CD4-positive, alpha-beta T cell (primary cell): ENCODE results near the gene GPC6. TPM values are rescaled to one million over a fixed set of nuclear protein-coding genes. Genes with fewer than 3 reads are reported as not detected.

Experiments used
- ATAC-seq: fragments of 200-7000 bp; cut with Tn5 transposase; one replicate; pipeline ENCODE4 v1.10.0; 2022; ENCODE audit warnings: mild to moderate bottlenecking; ENCODE audit not compliant: poor library complexity
- CTCF ChIA-PET: fragments of 350-600 bp; sonication (Branson Sonifier 250); formaldehyde crosslinking; loops from one replicate; lab custom pipeline; 2021; ENCODE audit warnings: antibody characterized with exemption, inconsistent platforms; lab: Charles Lee
- POLR2A ChIA-PET: fragments of 350-600 bp; sonication (Branson Sonifier 250); formaldehyde crosslinking; loops from one replicate; lab custom pipeline; 2021; ENCODE audit warnings: antibody characterized with exemption, inconsistent platforms; lab: Charles Lee
- DNase-seq, 14 experiments: peaks; one replicate each; pipeline ENCODE4 v3.0.0-alpha.2; 2013 to 2020; ENCODE audit warnings: mixed read lengths in 2 of 14
- H3K27ac ChIP-seq, 2 donors: one replicate each; pipeline versions ENCODE4 v1.5.1 to v1.7.0; 2013; ENCODE audit warnings: low read length in 2 of 2, low read depth in 1 of 2, mild to moderate bottlenecking in 1 of 2
- H3K27me3 ChIP-seq, 2 experiments: 1 replicate in 1 of 2; 2 replicates in 1 of 2; pipeline versions ENCODE4 v1.6.1 to v1.7.0; 2013; ENCODE audit warnings: low read length in 2 of 2, control low read depth in 1 of 2, mild to moderate bottlenecking in 1 of 2, moderate library complexity in 1 of 2; ENCODE audit not compliant: insufficient read depth in 2 of 2, control insufficient read depth in 1 of 2
- H3K36me3 ChIP-seq: one replicate; pipeline ENCODE4 v1.6.1; 2013; ENCODE audit warnings: low read length, control low read depth; ENCODE audit not compliant: insufficient read depth
- H3K4me1 ChIP-seq: one replicate; pipeline ENCODE4 v1.6.1; 2013; ENCODE audit warnings: low read length, control low read depth; ENCODE audit not compliant: insufficient read depth
- H3K4me3 ChIP-seq: one replicate; pipeline ENCODE4 v1.5.1; 2013; ENCODE audit warnings: mild to moderate bottlenecking, low read length, moderate library complexity
- H3K9me3 ChIP-seq, 2 experiments: 1 replicate in 1 of 2; 2 replicates in 1 of 2; pipeline versions ENCODE4 v1.6.1 to v1.7.0; 2013; ENCODE audit warnings: low read length in 2 of 2, mild to moderate bottlenecking in 2 of 2, control low read depth in 1 of 2, moderate library complexity in 1 of 2; ENCODE audit not compliant: control insufficient read depth in 1 of 2, insufficient read depth in 1 of 2
- H3K27ac Mint-ChIP-seq: one replicate; pipeline ENCODE4 v1.8.0; 2020; ENCODE audit warnings: mixed read lengths
- H3K27me3 Mint-ChIP-seq: one replicate; pipeline ENCODE4 v1.8.0; 2021; ENCODE audit warnings: mixed read lengths
- H3K36me3 Mint-ChIP-seq: one replicate; pipeline ENCODE4 v1.8.0; 2021; ENCODE audit warnings: low read depth, mixed read lengths
- H3K4me1 Mint-ChIP-seq: one replicate; pipeline ENCODE4 v1.8.0; 2021; ENCODE audit warnings: low read depth, mixed read lengths
- H3K4me3 Mint-ChIP-seq: one replicate; pipeline ENCODE4 v1.8.0; 2020; ENCODE audit warnings: mild to moderate bottlenecking, mixed read lengths
- H3K9me3 Mint-ChIP-seq: one replicate; pipeline ENCODE4 v1.8.0; 2020; ENCODE audit warnings: mixed read lengths
- CTCF ChIP-seq: fragments of 200-600 bp; IDR thresholded peaks from one replicate; pipeline ENCODE4 v1.8.0; 2022; ENCODE audit warnings: antibody characterized with exemption, mild to moderate bottlenecking
- intact Hi-C, 2 experiments: fragments of 100-400 bp; cut with DNase I in 1 of 2; cut with micrococcal nuclease in 1 of 2; formaldehyde crosslinking; loops; one replicate each; pipeline versions ENCODE4 v1.15.1 to v1.9.0; 2023 to 2025; cut with DNase I, micrococcal nuclease
- total RNA-seq, 174 experiments: library from RNA in 2 of 174; stranded (reverse) in 2 of 174; gene quantifications; one replicate each; pipeline ENCODE4 v1.2.3 and lab custom pipeline; 2021 to 2026

GPC6 gene
- total RNA-seq, 2 experiments from 2014 or later, result not detected

- ATAC-seq (no peak), DNase-seq (no peak)
- Mint-ChIP-seq H3K4me1 (no peaks in the 10 kb centered on the region), H3K27ac (no peak overlapping the region), H3K9me3 (peaks cover 2% of the 10 kb centered on the region), H3K36me3 (no peaks in the 10 kb centered on the region), H3K27me3 (no peaks in the 10 kb centered on the region), H3K4me3 (no peak overlapping the region)
- H3K4me1 ChIP-seq, result no peaks in the 10 kb centered on the region
- ChIA-PET CTCF (no interaction called here), POLR2A (no interaction called here)
- no peaks in the 10 kb centered on the region for H3K36me3 ChIP-seq
- H3K27me3 ChIP-seq, result no peaks in the 10 kb centered on the region
- no peaks in the 10 kb centered on the region for H3K9me3 ChIP-seq
- no peak for TF ChIP-seq CTCF
- H3K4me3 ChIP-seq, result no peak overlapping the region
- H3K27ac ChIP-seq, result no peak overlapping the region
- intact Hi-C loops, result no loop called here
These were observed 376.4 kb downstream of the GPC6 start for GRCh38 chr13:93603043-93603442.

DNA sequence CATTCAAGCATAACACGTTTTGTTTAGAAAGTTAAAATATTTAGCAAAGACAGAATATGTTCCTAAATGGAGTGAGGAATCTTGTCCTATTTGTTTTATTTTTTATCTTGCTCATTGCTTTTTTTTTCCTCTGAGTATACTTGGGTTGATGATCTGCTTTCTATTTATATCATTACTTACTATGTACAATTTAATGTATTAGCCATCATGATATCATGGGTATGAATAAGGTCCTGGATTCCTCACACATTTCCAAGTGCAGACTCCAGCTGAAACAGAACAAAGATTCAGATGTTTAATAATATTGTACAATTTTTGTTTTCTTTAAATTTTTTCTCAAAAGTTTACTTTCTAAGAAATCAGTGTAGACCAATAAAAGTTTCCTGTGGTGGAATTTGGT lies 388.2 kb downstream of the GPC6 start:
- H3K36me3 Mint-ChIP-seq, result no peaks in the 10 kb centered on the region
- DNase-seq (no peak), ATAC-seq (no peak)
- Histone ChIP-seq H3K36me3 (no peaks in the 10 kb centered on the region), H3K9me3 (no peaks in the 10 kb centered on the region), H3K27ac (no peak overlapping the region), H3K4me1 (no peaks in the 10 kb centered on the region), H3K4me3 (no peak overlapping the region), H3K27me3 (no peaks in the 10 kb centered on the region)
- no peaks in the 10 kb centered on the region for H3K4me1 Mint-ChIP-seq
- ChIA-PET POLR2A (no interaction called here), CTCF (no interaction called here)
- intact Hi-C loops, result no loop called here
- H3K27me3 Mint-ChIP-seq, result no peaks in the 10 kb centered on the region
- H3K4me3 Mint-ChIP-seq, result no peak overlapping the region
- no peaks in the 10 kb centered on the region for H3K9me3 Mint-ChIP-seq
- H3K27ac Mint-ChIP-seq, result no peak overlapping the region
- TF ChIP-seq CTCF, result no peak

- TF ChIP-seq CTCF, result no peak
- POLR2A ChIA-PET, result no interaction called here
- H3K27ac Mint-ChIP-seq, result no peak overlapping the region
These were observed 393.7 kb downstream of the GPC6 start for GRCh38 chr13:93620181-93620765.

More at GRCh38 chr13:93620181-93620765, 393.7 kb downstream of the GPC6 start:
- Histone ChIP-seq H3K27ac (no peak overlapping the region), H3K36me3 (no peaks in the 10 kb centered on the region), H3K27me3 (no peaks in the 10 kb centered on the region), H3K4me1 (no peaks in the 10 kb centered on the region), H3K4me3 (no peak overlapping the region), H3K9me3 (no peaks in the 10 kb centered on the region)
- CTCF ChIA-PET, result no interaction called here
- Mint-ChIP-seq H3K9me3 (no peaks in the 10 kb centered on the region), H3K27me3 (no peaks in the 10 kb centered on the region), H3K36me3 (no peaks in the 10 kb centered on the region), H3K4me3 (no peak overlapping the region), H3K4me1 (no peaks in the 10 kb centered on the region)
- intact Hi-C loops, result no loop called here
- DNase-seq (no peak), ATAC-seq (no peak)
